Effector CD4-positive, alpha-beta T cell (primary cell): ENCODE measurements around the gene LYRM2.

Experiments
- DNase-seq: peaks from one replicate; pipeline ENCODE4 v3.0.0-alpha.2; 2020

Gene LYRM2

DNA sequence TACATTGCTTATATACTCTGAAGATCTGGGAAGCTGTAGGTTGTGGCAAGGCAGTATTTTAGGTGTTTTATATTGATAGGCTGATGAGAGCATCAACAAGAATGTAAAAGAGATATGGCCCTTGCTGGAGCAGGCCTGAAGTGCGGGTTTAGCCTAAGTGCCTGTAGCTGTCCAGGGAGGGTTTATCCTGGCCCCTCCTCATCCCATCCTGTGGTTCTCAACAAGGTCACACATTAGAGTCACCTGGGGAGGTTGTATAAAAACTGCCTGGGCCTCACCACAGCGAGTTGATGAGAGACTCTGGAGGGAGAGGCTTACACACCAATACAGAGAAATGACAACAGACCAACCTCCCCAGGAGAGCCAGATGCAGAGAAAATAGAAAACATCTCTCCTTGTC lies 48.4 kb downstream of the LYRM2 start:
- DNase-seq: no peak

GRCh38 chr6:89589297-89590025 lies 49.1 kb downstream of the LYRM2 start:
- DNase-seq: no peak

DNA sequence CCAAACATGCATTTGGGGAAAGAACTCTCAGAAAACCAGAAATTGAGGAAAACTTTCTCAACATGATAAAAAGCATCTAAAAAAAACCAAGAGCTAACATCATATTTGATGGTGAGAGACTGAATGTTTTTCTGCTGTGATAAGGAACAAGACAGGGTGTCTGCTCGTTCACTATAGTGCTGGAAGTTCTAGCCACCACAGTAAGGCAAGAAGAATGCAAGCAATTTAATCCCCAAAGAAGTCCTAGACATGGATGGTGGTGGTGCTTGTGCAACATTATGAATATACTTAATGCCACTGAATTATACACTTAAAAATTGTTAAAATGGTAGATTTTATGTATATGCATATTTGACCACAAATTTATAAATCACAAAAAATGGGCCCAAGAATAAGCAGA lies 53.4 kb downstream of the LYRM2 start:
- no peak for DNase-seq

DNA sequence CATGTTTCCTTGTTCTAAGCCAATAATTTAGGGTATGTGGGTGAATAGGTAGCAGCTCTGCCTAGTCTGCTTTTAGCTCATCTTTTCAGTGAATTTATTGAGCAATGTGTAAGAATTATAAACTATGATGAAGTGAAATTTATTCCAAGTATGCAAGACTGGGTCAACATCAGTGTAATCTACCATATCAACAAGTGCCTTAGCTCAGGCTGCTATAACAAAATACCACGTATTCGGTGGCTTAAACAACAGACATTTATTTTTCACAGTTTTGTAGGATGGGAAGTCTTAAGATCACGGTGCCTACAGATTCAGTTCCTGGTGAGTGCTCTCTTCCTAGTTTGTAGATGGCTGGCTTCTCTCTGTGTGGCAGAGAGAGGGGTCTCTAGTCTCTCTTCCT lies 54.0 kb downstream of the LYRM2 start:
- no peak for DNase-seq

- no peak for DNase-seq
Observed at GRCh38 chr6:89583559-89583958, 55.0 kb downstream of the LYRM2 start.

DNA sequence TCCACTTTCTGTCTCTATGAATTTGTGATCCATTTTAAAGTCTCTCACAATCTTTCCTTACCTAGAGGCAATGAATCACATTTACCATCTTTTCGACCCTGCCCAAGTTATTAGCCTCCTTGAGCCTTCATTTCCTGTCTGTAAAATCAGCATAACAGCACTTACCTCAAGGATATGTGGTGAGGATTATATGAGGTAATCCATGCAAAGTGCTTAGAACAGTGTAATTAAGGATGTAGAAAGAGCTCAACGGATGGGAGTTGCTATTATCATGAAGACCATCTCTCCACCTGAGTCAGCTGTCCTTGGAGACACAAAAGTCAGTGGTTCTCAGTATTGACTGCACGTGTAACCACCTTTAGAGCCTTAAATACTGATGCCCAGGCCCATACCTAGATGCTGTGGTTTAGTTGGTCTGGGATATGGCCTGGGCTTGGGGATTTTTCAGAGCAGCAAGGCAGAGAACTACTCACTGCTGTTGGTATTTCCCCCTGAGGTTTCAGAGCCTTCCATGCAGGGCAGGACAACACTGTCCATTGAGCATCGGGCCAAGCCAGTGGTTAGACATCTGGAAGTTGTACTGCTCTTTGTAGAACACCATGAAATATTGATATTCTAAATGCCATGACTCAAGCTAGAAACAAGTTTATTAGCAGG lies 55.8 kb downstream of the LYRM2 start:
- no peak for DNase-seq

DNA sequence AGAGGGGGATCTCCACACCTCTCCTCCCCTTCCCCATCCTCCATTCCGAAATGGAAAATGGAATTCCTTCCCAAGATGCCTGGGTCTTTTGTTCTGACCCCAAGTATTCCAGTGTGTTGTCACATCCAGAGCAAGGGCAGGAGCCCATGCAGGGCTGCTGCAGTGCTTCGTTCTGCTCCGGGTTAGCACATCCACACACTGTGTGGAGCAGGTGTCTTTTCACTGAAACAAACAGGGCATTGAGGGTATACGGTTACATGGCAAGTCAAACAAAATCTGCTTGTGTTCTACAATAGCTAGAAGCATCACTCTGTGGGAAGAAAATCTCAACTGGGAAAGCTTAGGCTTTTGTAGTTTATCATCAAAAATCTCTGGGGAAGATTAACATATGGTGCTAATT lies 56.9 kb downstream of the LYRM2 start:
- DNase-seq: no peak

- no peak for DNase-seq
Observed at GRCh38 chr6:89580997-89581666, 57.4 kb downstream of the LYRM2 start.

- no peak for DNase-seq
Observed at GRCh38 chr6:89575562-89575960, 63.0 kb downstream of the LYRM2 start.

DNA sequence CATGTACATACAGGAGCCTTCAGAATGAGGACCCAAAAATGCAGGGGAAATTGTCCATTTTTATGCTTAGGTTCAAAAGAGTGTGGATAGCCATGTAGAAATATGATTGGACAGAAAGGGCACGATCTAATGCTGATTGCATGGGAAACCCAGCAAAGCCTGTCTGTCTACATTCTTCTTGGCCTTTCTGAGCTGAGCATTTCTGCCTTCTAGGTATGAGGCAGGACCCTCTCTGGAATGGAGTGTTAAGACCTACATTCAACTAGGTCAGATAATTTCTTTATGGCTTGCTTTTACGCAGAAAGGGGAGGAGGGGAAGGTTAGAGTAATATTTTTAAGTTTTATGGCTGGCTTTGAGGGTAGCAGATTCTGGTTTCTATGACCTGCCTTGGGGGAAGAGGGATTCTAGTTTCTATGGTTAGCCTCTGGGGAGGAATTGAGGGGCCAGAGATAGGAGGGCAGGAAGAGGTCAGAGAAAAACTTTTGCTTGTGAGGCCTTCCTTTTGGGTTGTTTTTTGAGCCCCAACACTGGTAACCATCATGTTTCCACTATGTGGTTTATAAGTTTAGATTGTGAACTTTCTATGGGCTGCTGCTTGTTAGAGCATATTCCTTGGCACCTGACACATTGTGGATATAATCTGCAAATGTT lies 63.5 kb downstream of the LYRM2 start:
- no peak for DNase-seq

GRCh38 chr6:89567630-89568390 lies 70.7 kb downstream of the LYRM2 start:
- no peak for DNase-seq

- DNase-seq: no peak
Observed at GRCh38 chr6:89566930-89567629, 71.5 kb downstream of the LYRM2 start.

DNA sequence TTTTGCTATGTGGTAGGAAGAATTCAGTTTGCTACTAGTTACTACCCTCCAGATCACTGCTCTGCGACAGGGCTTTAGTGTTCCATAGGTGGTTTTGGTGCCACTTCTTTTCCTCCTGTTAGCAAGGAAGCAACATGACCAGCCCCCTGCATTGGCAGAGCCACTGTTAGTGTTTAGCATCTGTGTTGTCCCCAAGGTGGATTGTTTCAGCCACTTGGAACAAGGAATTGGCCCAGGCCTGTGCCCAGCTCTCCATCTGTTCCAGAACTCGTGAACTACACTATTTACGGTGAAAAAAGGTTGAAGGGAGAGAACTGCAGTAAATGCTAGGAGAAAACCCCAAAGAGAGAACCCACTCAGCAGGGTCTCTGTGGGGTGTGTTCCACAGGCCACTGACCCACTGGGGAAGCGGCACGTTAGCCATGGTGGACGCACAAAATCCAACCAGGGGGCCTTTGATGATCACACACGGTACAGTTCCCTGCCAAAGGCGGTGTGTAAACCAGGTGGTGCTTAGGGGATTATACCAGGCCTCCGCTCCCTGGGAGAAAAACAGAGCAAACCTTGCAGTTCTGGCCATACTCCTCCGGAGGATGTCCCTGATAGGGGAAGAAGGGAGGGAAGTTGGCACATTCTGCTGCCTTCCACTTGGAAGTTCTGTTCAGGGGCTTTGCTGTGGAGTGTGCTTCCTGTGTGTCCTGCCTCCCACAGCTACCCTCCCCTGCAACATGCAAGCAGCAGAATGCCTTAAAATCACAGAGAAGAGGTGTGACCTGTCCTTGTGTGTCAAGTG lies 72.3 kb downstream of the LYRM2 start:
- DNase-seq: no peak

DNA sequence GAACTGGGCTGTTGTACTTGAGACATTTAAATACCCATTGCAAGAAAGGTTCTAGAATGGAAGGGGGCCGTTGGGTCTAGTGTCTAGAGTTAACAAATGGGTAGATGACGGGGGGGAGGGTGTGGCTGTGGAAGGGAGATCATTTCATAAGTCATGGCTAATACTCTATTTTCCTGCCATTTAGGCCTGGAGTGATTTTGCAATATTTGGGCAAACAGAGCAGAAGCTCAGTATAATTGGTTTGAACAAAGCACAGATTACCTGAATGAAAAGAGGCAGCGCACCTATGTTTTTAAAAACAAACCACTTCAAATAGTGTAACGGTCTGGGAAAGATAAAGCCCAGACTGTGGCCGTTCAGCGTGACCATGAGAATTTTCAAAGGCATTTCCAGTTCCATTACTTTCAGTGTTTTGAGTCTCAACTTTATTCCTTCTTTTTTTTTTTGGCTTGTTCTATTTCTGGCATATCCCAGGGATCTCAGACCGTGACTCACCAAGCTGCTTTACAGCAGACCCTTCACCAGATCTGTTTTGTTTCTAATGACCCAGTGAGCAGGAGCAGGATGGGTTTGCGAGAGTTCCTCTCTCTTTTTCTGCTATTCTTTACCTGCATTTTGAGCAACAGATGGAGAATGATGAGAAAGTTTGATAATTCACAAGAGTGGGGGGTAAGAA lies 73.7 kb downstream of the LYRM2 start:
- DNase-seq: no peak

- no peak for DNase-seq
Observed at GRCh38 chr6:89563866-89564265, 74.7 kb downstream of the LYRM2 start.

GRCh38 chr6:89562093-89562973 lies 76.2 kb downstream of the LYRM2 start:
- no peak for DNase-seq

DNA sequence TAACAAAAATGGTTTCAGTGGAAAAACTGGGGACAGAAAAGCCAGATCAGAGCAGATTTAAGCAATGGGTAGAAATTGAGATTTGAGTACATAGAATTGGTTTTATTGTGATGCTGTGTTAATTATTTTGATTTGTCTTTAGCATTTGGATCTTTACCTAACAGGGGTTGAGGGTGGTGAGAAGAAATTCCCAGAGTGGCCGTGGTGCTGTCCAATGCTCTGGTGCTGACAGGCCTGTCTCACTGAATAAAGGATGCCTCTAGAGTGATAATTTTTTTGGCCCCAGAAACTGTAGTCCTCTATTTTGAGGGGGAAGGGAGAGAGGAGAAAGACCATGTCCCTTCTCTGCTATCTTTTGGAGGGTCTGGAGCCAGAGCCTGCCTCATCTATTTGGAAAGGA lies 79.1 kb downstream of the LYRM2 start:
- DNase-seq: no peak

GRCh38 chr6:89555806-89556205 lies 82.7 kb downstream of the LYRM2 start:
- no peak for DNase-seq

DNA sequence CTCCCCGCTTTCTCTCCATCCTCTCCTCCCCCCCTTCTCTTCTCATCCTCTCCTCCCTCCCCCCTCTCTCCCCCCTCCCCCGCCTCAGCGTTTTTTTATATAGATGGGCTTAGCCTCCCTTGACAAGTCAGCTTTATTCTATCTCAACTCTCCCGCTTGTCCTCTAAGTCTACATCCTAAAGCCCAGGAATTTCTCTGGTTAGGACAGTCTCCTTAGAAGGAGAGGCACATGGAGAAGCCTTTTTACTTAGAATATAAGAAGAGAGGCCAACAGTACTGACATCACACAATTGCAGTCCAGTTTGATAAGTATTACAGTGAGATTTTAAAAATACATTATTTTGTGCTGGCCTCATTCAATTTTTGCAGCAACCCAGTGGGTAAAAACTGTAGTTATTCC lies 83.5 kb downstream of the LYRM2 start:
- no peak for DNase-seq

DNA sequence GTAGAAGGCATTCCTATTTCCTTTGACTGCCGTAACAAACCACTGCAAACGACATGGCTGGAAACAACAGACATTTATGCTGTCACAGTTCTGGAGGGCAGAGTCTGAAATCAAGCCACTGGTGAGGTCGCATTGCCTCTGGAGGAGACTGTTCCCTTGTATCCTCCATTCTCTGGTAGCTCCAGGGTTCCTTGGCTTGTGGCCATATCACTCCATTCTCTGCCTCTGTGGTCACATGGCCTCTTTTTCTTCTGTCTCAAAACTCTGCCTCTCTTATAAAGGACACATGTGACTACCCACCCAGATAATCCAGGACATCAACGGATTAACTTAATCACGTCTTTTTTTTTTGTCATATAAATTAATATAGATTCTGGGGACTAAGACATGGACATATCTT lies 84.4 kb downstream of the LYRM2 start:
- DNase-seq: no peak
